Activated CD4-positive, alpha-beta T cell treated with anti-CD3 and anti-CD28 coated beads, Interleukin-2, amount 50 U/mL, for 24 hours (primary cell): ENCODE data around the gene KIZ.

Experiments used
- DNase-seq, 2 donors: peaks; one replicate each; pipeline ENCODE4 v3.0.0-alpha.2; 2020; ENCODE audit warnings: low read depth in 1 of 2, low spot score in 1 of 2

Gene KIZ

DNA sequence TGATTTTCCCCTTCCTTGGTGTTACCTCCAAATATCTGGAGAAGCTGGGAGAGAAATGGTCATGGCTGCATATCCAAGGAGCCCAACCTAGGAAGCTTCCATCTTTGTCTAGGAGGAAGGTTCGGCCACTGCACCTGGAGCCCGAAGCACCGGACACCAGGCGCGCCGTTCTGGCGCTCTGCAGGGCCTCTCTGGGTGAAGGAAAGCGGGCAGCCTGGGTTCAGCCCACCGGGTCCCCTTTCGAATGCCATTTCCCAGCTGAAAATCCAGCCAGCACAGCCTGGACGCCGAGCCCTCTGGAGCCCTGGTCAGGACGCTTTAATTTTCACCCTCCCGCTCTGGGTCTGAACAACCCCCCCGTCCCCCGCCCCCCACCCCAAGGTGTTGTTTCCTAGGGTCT lies 21.0 kb upstream of the KIZ start:
- no peak for DNase-seq

DNA sequence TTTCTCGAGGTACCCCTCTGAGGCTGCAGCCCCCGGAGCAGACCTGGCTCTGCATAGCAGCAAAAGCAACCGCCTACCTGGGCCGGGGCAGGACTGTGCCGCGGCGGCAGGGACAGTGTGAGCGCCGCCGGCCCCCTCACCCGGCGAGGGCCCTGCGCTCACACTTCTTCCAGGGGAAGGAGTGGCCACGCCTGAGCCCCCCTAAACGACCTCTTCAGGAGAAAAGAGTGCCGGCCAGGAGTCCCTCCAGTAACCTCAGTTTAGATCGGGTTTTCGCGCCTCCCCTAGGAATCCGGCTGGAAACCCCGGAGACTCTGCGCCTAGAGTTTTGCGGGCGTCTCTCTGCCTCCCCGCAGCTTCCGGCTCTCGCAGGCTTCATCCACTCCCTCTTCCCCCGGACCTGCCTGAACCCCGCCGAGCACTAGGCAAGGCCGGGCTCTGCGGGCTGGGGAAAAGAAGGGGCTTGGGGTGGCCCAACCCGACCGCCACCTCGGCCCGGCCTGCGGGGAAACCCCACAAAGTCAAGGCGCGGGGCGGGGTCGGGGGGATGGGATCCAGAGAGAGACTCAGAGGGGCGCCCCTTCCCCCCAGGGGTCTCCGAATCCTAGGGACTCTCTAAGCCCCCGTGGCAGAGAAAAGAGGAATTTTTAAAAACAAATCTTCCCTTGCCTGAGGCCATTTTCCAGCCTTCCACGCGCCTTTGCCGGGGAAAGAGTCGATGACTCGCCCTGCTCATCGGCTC lies 20.3 kb upstream of the KIZ start:
- no peak for DNase-seq

DNA sequence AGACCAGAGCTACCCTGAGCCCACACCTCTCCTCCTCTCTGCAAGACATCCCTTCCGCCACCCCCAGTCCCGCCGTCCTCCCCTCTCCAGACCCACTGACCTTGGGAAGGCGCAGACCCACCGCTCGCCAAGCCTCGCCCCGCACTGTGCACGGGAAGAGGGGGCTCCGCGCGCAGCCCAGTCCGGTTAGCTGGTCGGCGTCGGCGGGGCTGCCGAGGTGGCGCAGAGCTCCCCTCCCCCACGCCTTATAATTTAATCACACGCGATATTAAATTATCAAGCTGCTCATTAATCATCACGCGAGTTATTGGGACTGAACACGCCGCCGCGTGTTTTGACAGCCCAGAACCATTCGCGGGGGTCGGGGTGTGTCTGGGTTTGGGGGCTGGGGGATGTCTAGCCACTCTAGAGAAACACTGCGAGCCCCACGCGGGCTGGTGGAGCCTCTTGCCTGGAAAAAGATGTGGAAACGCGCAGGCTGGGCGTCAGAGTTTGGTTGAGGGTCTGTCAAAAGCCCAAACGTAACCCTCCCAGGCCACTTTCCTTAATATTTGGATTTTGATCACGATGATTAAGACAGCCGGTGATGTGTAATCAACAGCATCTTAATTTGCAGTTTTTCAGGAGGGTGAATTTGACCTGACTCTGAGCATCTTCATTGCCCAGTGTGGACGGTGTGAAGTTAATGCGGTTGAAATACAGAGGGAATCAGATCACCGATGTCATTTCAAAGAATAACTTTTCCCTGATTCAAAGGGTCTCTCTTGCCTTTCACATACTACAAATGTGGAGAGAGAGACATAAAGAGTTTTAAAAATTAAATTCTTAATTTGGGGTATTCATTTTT lies 19.5 kb upstream of the KIZ start, which contains the start of gene LINC00237:
Gene LINC00237 (minus strand): TSS at position 188 of the 847 bp plus-strand sequence.
- DNase-seq = no peak

DNA sequence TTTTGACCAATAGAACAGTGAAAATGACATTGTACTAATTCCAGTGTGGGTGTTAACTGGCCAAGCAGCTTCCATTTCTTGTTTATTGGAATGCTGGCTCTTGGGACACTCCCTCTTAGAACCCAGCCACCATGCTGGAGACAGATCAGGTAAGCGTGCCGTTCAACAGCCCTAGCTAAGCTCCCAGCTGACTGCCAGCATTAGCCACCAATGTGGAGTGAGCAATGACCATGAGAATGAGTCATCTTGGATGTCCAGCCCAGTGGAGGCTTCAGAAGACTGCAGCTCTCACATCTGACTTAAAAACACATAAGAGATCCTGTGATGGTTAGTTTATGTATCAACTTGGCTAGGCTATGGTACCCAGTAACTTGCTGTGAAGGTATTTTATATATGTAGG lies 16.7 kb upstream of the KIZ start:
- no peak for DNase-seq

DNA sequence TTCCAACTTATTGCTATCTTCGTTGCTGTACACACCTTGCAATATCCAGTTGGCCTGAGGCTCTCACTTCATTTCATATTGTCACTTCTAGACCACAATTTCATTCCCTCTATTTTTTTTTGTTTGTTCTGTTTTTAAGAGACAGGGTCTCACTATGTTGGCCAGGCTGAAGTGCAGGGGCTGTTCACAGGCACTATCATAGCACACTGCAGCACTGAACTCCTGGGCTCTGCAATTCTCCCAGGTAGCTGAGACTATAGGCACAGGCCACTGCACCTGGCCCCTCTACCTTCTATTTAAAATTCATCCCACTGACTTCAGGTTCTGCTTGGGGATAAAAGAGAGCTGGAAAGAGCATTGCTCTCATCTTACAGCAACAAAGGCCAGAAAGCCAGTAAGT lies 15.1 kb upstream of the KIZ start:
- DNase-seq = no peak

DNA sequence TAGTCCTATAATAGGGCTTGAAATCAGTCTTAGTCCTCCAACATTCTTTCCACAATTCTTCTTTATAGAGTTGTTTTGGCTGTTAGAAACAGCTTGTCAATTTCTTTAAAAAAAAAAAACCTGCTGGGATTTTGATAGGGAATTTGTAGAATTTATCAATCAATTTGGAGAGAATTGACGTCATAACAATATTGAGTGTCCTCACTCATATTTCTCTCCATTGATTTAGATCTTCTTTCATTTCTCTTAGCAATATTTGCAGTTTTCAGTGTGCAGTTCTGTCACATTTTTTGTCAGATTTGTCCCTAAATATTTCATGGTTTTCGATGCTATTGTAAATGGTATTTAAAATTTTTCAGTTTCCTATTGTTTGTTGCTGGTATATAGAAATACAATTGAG lies 14.5 kb upstream of the KIZ start:
- DNase-seq = no peak

DNA sequence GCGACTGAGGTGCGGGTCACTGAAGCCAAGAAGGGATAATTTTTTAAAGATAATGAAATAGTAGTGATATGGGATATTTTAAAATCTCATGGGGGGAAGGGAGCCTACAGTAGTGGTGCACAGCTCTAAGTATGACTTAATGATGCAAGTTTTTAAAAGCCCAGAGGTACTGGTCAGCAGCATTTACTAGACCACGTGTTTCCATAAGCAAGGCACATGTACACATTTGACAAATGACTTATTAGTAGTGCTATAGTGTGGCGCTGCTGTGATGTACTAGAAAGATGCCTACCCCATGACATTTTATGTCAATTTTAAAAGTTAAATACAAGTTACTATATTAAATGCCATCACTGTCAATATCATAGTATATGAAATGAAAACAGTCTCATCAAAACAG lies 12.2 kb upstream of the KIZ start:
- DNase-seq = no peak

DNA sequence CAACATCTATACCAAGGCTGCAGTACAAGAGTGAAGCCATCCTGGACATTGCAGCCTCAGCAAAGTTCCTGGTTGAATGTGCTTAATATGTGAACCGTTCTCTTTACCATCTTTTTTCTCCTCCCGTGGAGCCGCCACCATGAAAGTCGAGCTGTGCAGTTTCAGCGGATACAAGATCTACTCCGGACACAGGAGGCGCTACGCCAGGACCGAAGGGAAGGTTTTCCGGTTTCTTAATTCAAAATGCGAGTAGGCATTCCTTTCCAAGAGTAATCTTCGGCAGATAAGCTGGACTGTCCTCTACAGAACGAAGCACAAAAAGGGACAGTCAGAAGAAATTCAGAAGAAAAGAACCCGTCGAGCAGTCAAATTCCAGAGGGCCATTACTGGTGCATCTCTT lies 11.3 kb upstream of the KIZ start:
- DNase-seq = no peak

DNA sequence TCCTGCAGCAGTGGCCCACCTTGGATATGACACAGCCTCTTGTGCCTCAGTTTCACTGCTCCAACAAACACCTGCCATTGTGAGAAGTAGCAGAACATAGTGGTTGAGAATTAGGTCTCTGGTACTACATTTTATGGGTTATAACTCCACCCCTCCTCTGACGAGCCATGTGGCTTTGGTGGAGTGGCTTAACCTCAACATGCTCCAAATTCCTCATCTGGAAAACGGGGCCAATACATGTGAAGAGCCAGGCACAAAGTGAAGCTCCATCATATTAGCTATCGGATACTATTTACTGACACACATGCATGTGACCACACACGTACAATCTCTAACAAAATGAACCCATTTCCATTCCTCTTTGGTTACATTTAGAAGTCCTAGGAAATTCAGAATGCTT lies 8.4 kb upstream of the KIZ start:
- no peak for DNase-seq

DNA sequence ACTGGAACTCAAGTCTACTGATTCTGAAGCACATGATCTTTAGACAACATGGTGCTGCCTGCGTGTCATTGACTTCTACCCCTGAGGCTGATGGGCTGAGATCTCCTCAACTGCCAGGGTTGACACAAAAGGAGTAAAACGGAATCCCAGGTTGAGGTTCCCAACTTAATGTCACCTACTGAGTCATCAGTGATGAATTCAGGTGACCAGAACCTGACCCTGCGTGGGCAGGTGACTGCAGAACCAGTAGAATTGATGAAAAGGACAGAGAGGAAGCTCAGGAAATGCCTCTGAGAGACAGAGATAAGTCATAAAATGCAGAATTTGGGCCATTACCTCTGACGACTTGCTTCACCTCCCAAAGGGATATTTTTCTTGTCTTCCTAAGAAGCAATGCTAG lies 7.7 kb upstream of the KIZ start:
- no peak for DNase-seq

DNA sequence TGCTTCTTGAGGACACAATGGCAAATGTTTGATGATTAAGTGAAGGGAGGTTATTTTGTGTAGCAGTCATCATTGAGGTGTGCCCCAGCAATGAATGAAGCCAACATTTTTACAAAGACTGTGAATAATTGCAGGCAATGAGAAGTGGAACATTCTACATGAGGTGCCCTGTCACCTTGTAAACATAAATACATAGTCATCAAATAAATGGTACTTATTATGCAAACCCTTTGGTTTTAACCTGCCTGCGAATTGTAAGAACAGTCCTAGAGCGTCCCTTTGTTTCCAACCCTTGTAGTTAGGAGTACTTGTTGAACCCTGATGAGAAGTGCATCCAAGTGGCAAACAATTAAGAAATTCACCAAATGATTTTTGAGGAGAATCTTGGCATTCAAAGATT lies 7.1 kb upstream of the KIZ start:
- DNase-seq = no peak

DNA sequence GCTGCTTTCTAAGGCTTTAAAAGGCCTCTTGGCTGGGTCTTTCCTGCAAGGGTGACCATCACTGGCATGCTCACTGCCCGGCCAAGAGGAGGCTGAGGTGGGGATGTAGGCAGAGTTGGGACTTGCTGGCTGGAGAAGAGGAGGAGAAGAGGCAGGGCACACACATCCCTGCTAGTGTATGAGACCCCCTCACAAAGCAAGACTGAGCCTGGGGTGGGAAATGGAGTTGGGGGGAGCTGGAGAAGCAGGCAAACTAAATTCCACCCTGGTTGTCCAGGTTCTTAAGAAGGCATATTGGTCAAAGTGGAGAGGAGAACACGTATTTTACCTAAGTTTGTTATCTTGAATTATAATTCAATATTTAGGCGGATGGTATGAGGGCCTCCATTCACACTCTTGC lies 1.7 kb upstream of the KIZ start:
- DNase-seq = no peak

DNA sequence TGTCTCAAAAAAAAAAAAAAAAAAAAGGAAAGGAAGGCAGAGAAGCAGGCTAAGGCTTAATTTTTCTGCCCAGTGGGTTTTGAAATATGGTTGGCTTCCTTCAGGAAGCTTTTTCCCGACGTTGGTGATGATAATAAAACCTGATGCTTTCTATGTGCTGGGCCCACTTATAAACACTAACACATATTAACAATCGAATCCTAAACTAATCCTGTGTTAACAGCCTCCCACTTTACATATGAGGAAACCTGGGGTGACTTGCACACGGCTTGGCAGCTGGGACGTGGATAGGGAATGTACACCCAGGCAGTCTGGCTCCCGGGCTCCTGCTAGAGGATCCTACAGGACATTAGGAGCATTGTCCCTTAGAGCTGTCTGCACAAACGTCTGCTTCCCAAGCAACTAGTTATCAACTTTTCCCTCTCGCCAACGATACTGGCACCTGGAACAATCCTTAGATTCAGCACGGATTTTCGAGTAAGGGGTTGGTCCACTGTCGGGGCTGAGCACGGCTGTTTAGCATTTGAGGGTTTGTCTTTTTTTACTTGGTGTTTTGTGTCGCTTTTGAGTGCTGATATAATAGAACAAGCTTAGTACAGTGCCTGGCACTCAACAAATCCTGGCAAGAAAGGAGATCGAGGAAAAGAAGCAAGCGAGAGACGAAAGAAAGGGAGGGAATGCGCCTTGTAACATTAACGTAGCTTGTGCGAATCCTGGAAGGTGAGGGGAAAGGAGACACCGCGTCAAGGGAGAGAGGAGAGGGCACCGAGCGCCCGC lies 622 bp upstream of the KIZ start:
- DNase-seq = no peak

DNA sequence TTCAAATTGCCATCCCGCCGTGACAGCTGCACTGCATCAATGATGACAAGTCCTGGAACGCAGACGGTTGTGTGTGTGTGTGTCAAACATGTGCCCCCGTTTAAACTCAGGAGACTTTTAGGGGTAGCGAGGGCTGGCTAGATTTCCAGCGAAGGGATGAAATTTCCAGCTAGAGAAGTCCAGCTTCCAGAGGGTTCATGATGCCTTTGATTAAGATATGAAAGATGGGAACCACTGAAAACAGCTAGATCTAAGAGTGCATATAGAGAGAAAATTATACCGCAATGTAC lies 644 bp downstream of the KIZ start:
- DNase-seq = no peak

DNA sequence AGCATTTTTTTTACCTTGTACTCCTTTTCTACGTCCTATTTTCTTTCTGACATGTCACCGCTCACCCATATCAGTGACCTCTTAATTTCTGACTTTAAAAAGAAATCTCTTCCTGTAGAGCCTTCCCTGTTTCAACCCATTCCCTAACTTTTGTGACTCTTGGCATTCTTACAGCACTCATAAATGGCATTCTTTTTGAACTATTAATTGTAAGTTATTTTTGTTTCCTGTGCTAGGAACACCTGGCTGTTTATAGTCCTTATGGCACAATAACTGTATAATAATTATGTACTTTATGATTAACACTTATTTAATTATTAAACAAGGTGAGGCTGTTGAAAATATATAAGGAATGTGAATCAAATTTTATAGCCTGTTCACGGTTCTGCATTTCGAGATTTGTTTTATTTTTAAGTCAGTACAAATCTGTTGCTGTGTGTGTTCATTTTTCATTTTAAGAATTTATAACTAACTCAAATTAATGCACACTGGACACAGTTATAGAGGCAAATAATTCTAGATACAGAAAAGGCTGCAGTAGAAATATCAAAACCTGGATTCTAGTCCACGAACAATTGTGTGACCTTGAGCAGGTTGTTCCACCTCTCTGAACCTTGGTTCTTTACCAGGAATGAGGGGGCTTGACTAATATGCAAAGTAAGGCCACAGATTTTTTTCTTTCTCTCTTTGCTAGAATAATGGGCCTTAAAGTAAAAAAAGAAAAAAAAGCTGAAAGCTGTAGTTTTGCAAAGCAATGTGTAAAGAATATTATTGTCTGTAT lies 1.5 kb downstream of the KIZ start:
- DNase-seq = no peak

DNA sequence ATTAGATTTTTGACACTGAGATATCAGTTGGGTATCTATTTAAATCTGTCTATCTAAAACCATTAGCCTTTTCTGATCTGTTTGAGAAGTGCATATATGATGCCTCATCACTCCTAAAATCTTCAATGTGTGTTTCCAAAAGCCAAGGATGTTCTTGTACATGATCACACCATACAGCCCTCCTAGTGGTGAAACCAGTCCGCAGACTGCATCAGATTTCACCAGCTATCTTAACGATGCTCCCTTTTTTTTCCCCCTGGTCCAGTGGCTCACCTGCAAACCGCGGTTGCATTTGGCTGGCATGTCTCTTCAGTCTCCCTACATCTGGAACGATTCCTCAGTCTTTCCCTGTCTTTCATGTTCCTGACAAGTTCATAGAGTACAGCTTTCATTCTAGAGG lies 4.0 kb downstream of the KIZ start:
- no peak for DNase-seq

DNA sequence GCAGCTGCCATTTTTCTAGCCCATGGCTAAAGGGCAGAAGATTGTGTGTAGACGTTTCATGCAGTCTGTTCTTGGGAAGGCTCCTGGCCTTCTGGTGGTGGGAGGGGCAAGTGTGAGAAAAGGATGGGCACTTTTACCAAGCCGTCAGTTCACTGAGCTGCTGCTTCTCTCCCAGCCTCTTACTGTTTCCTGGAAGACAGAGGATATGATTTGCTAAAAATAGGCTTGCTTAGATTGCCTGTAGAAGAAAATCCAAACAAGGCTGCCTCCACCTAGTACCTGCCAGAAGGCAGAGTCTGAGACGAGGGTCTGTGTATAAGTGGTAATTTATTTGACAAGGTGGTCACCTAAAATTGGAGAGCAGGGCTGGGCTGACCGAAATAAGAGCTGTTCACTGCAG lies 7.5 kb downstream of the KIZ start:
- DNase-seq = no peak

DNA sequence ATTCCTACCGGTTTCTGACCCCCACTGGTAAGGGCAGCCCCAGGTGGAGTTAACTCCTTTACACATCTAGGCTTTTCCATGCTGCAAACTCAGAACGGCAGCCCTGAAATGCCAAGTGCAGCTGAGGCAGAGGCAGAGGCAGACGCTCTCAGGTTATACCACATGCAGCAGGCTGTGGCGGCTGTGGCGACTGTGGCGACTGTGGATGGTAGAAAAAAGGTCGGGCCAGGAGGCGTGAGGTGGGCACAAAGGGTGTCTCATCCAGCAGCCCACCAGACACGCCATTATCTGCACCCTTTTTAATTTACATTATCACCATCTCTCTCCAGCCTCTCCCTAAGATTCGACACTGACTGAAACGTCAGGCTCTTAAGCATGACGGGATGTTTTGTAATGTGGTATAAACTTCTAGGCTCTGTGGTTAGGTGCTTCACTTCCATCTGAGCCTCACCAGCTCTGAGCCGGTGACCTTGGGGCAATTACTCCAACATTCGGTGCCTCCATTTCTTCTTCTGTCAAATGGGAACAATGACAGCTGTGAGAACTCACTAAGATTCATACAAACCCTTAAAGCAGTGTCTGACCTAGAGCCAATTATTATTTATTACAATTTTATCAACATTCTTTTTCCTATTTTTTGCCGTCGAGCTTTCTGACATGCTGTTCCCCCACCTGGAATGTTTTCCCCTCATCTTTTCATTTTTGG lies 8.2 kb downstream of the KIZ start:
- DNase-seq = no peak

DNA sequence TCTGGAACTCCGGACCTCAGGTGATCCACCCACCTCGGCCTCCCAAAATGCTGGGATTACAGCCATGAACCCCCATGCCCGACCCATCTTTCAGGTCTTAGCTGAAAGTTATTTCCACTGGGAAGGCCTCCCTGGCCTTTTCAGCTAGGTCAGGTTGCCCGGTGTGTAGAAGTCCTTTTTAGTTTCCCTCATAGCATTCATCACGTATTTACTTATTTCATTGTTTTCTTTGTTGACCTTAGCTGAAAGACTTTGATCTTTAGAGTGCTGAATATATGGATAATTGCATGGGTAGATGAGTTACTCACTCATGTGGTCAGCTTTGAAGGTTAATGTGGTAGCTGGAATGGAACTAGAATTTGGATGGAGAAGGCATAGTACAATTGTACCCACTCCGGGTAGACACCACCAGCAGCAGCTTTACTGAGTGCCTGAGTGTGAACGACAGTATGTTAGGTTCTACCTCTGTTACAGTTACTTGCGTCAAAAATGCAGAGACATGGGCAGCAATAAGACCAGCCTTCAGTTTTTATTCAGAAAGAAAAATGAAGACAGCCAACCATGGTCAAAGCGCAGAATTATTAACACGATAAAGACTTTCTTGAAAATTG lies 9.1 kb downstream of the KIZ start:
- DNase-seq = no peak

DNA sequence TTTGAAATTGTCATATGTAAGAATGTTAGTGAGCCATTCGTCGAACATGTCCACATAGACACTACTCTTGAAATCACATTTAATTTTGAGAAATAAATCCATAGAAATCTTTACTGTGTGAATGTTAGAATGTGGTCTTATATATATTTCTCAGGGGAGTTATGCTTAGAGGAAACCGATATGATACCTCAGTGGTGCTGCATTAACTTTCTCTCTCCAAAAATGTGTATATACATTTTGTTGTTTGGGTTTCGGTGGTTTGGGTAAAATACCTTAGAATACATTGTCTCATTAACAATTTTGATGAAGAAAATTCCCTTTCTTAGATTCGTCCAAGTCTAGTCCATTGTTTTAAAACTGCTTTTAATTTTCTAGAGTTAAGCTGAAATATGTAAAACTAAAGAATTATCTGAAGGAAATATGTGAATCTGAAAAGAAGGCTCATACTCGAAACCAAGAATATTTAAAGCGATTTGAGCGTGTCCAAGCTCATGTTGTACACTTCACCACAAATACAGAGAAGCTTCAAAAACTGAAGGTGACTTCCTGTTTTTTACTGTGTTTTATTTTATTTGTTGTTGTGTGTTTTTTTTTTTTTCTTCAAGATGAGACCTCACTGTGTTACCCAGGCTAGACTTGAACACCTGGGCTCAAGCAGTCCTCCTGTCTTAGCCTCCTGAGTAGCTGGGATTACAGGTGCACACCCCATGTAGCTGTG lies 10.3 kb downstream of the KIZ start:
- DNase-seq = no peak
